ENCODE data around the gene CROCC2.

CROCC2 gene

DNA sequence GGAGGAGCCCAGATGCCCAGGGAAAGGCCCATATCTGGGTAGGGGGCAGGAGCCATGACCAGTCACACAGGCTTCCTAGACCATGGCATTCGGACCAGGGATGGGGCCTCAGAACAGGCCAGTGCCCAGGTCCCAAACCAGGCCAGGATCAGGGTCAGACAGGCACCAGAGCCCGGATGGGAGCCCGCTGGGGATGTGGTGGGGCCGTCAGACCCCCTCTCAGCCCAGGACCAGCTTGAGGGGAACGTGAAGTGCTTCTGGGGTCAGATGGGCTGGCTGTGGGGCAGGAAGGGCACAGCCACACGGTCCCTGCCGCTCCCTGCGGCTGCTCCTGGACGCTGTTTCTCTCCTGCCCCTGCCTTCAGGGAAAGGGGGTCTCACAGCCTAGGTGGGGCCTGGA lies 131.4 kb downstream of the CROCC2 start:
- CTCF ChIA-PET: interaction anchor here (0.6 kb wide), 1 partner anchor 45 kb away, joined by 3 read pairs; no protein-coding TSS in a partner anchor
- TF ChIP-seq, protein P1, sequence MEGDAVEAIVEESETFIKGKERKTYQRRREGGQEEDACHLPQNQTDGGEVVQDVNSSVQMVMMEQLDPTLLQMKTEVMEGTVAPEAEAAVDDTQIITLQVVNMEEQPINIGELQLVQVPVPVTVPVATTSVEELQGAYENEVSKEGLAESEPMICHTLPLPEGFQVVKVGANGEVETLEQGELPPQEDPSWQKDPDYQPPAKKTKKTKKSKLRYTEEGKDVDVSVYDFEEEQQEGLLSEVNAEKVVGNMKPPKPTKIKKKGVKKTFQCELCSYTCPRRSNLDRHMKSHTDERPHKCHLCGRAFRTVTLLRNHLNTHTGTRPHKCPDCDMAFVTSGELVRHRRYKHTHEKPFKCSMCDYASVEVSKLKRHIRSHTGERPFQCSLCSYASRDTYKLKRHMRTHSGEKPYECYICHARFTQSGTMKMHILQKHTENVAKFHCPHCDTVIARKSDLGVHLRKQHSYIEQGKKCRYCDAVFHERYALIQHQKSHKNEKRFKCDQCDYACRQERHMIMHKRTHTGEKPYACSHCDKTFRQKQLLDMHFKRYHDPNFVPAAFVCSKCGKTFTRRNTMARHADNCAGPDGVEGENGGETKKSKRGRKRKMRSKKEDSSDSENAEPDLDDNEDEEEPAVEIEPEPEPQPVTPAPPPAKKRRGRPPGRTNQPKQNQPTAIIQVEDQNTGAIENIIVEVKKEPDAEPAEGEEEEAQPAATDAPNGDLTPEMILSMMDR (conservative IDR thresholded peaks at IDR 0.05; ENCODE audit: low read depth): no peak
- DNase-seq (ENCODE audit: low spot score): no peak
- POLR2A ChIA-PET (ENCODE audit: low non-redundant PET): no interaction called here
- H3K27ac ChIP-seq: no peak overlapping the region

DNA sequence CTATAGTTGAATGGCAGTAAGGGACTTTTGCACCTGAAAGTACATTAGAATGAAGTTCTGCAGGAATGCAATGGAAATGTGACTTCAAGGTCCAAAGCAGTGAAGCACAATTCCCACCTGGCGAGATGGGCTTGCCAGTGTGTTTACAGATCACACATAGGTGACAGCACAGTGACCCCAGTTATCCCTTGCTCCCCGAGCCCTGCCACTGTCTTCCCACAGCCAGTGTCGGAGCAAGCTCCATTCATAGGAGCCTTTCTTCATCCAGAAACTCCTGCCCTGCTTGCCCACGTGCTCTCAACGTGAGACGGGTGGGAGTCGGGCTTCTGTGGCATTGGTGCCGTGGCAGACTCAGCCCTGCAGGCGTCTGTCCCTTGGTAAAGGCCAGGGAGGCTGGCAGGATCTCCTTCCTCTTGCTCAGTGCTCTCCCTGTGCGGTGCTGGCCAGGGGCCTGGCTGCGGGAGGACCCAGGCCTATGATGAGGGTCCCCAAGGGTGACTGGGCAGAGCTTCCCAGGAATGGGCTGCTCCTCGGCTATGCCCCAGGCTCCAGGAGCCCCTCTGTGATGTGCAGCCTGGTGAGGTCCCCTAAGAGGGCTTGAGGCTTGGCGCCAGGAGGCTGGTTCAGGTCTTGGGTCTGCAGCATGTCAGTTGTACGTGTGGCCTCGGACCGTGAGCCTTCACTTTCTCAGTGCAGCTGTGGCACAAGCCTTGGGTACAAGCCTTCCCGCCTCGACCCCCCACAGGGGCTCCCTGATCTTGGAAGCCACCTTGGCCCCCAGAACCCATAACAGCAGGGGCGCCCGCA lies 132.4 kb downstream of the CROCC2 start:
- POLR2A ChIA-PET (ENCODE audit: low non-redundant PET): no interaction called here
- DNase-seq (ENCODE audit: low spot score): no peak
- no peak overlapping the region for H3K27ac ChIP-seq
- TF ChIP-seq, protein P1 (conservative IDR thresholded peaks at IDR 0.05; ENCODE audit: low read depth): no peak
- CTCF ChIA-PET: interaction anchor here (0.6 kb wide), 1 partner anchor 43 kb away, joined by 3 read pairs; no protein-coding TSS in a partner anchor

DNA sequence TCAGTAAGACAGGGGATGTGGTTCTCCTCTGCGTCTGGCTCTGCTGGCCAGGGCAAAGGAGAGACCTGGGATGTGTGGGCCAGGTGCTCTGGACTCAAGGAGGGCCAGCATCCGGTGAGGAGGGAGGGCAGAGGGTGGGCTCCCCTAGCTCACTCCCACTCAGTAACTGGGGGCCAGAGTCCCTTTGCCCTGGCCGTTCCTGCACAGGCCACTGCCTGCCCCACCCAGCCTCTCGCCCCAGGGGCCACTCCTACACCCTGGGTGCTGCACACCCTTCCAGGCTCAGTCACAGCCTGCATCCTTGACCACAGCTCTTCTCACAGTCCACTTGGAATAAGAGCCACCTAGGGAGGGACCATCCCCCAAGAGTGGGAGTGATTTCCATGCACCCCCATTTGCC lies 133.3 kb downstream of the CROCC2 start:
- TF ChIP-seq, protein P1 (conservative IDR thresholded peaks at IDR 0.05; ENCODE audit: low read depth): no peak
- H3K27ac ChIP-seq: no peak overlapping the region
- ChIA-PET CTCF (interaction anchor here (0.6 kb wide), 1 partner anchor 29 kb away, joined by 3 read pairs; no protein-coding TSS in a partner anchor), POLR2A (ENCODE audit: low non-redundant PET) (no interaction called here)
- DNase-seq (ENCODE audit: low spot score): no peak

DNA sequence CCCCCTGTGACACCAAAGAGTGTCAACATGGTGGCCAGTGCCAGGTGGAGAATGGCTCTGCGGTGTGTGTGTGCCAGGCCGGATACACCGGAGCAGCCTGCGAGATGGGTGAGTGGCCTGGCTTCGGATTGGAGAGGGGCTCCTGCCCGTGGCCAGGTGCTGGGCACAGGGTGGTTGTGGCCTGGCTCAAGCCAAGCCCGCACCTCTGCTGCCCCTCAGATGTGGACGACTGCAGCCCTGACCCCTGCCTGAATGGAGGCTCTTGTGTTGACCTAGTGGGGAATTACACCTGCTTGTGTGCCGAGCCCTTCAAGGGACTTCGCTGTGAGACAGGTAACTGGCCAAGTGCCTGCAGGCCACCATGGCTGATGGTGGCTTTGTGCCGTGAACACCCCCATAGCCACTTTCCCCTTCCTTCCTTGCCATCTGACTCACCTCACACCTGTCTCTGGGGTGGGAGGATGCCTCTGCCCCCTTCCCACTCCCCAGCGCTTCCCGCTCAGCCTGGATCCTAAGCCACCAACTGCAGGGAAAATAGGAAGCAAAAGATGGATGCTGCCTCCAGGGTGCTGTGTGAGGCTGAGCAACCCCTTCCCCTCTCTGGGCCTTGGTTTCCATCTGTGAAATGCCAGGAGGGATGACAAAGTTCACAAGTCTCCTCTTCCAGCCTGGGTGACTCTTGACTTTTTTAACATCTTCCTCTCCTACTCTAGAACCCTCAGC lies 134.1 kb downstream of the CROCC2 start:
- TF ChIP-seq, protein P1 (conservative IDR thresholded peaks at IDR 0.05; ENCODE audit: low read depth): no peak
- CTCF ChIA-PET: no interaction called here
- H3K27ac ChIP-seq: no peak overlapping the region
- no peak for DNase-seq (ENCODE audit: low spot score)
- POLR2A ChIA-PET (ENCODE audit: low non-redundant PET): no interaction called here

DNA sequence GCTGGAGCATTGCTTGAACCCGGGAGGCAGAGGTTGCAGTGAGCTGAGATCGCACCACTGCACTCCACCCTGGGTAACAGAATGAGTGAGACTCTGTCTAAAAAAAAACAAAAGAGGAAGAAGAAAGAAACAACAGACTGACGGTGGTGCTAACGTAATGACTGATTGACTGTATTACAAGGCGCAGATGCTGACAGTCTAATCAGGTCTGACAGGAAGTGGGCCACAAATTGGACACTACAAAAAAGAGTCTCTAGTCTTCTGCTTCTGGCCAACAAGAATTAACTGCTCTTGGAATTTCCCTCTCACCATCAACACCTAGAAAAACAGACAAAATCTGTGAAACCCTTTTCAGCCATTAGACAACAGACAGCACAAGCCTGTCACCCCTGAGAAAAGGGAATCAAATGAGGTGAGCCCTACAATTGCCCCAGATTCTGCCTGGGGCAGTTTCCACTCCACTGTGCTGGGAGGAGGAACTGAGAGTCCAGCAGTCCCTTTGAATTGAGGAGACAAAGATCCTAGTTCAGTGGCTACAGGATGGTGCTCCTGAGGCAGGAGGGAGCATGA lies 135.5 kb downstream of the CROCC2 start:
- ChIA-PET CTCF (no interaction called here), POLR2A (ENCODE audit: low non-redundant PET) (no interaction called here)
- TF ChIP-seq, protein P1 (conservative IDR thresholded peaks at IDR 0.05; ENCODE audit: low read depth): no peak
- H3K27ac ChIP-seq: no peak overlapping the region
- no peak for DNase-seq (ENCODE audit: low spot score)

Measured in RWPE1 (cell line).